ENCODE results near the gene OR8K1.

- TF ChIP-seq, protein P1, sequence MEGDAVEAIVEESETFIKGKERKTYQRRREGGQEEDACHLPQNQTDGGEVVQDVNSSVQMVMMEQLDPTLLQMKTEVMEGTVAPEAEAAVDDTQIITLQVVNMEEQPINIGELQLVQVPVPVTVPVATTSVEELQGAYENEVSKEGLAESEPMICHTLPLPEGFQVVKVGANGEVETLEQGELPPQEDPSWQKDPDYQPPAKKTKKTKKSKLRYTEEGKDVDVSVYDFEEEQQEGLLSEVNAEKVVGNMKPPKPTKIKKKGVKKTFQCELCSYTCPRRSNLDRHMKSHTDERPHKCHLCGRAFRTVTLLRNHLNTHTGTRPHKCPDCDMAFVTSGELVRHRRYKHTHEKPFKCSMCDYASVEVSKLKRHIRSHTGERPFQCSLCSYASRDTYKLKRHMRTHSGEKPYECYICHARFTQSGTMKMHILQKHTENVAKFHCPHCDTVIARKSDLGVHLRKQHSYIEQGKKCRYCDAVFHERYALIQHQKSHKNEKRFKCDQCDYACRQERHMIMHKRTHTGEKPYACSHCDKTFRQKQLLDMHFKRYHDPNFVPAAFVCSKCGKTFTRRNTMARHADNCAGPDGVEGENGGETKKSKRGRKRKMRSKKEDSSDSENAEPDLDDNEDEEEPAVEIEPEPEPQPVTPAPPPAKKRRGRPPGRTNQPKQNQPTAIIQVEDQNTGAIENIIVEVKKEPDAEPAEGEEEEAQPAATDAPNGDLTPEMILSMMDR (IDR thresholded peaks at IDR 0.05), result no peak
- no peak for TF ChIP-seq POLR2A (IDR thresholded peaks at IDR 0.05)
- TF ChIP-seq POLR2AphosphoS5 (IDR thresholded peaks at IDR 0.05), result no peak
Measured at GRCh38 chr11:56307836-56308235, 38.0 kb upstream of the OR8K1 start.
